Mesenchymal stem cell (in vitro differentiated cells and primary cell): ENCODE data around the gene IL22.

Experiments
- DNase-seq: peaks from one replicate; pipeline ENCODE4 v3.0.0-alpha.2; 2013
- H2AFZ ChIP-seq: one replicate; pipeline ENCODE4 v1.6.1; 2013; ENCODE audit warnings: low read depth, mild to moderate bottlenecking, control low read depth, inconsistent platforms, low read length, moderate library complexity
- H2AK5ac ChIP-seq: 2 replicates; pipeline ENCODE4 v1.6.1; 2013; ENCODE audit warnings: low read length, moderate library complexity, mild to moderate bottlenecking, inconsistent platforms; ENCODE audit not compliant: severe bottlenecking
- H2BK120ac ChIP-seq: one replicate; pipeline ENCODE4 v1.6.1; 2013; ENCODE audit warnings: low read depth, mild to moderate bottlenecking, inconsistent platforms, low read length, moderate library complexity
- H2BK12ac ChIP-seq, 2 experiments: one replicate each; pipeline ENCODE4 v1.6.1; 2013; ENCODE audit warnings: inconsistent platforms in 2 of 2, low read length in 2 of 2, mild to moderate bottlenecking in 2 of 2, moderate library complexity in 2 of 2, control low read depth in 1 of 2
- H2BK15ac ChIP-seq: one replicate; pipeline ENCODE4 v1.6.1; 2013; ENCODE audit warnings: mild to moderate bottlenecking, low read depth, inconsistent platforms; ENCODE audit not compliant: poor library complexity, severe bottlenecking
- H2BK5ac ChIP-seq: 2 replicates; pipeline ENCODE4 v1.6.1; 2013; ENCODE audit warnings: low read depth, mild to moderate bottlenecking, low read length, control low read depth, inconsistent platforms; ENCODE audit not compliant: poor library complexity, severe bottlenecking
- H3K14ac ChIP-seq, 2 experiments: one replicate each; pipeline ENCODE4 v1.6.1; 2013; ENCODE audit warnings: inconsistent platforms in 2 of 2, low read length in 2 of 2, control low read depth in 1 of 2, mild to moderate bottlenecking in 1 of 2, moderate library complexity in 1 of 2
- H3K18ac ChIP-seq, 2 experiments: one replicate each; pipeline ENCODE4 v1.6.1; 2013; ENCODE audit warnings: inconsistent platforms in 2 of 2, low read length in 2 of 2, control low read depth in 1 of 2, low read depth in 1 of 2, mild to moderate bottlenecking in 1 of 2
- H3K23ac ChIP-seq, 2 experiments: one replicate each; pipeline ENCODE4 v1.6.1; 2013; ENCODE audit warnings: inconsistent platforms in 2 of 2, low read length in 2 of 2, mild to moderate bottlenecking in 2 of 2, moderate library complexity in 2 of 2, control low read depth in 1 of 2
- H3K27ac ChIP-seq: 2 replicates; pipeline ENCODE4 v1.5.1; 2013; ENCODE audit warnings: mild to moderate bottlenecking, moderate library complexity, low read length, control low read depth, inconsistent platforms; ENCODE audit not compliant: poor library complexity, severe bottlenecking
- H3K27me3 ChIP-seq, 2 experiments: 2 replicates each; pipeline versions ENCODE4 v1.6.1 to v1.7.0; 2013; ENCODE audit warnings: low read length in 2 of 2, mild to moderate bottlenecking in 2 of 2, moderate library complexity in 2 of 2, control low read depth in 1 of 2, inconsistent platforms in 1 of 2; ENCODE audit not compliant: control insufficient read depth in 1 of 2, insufficient read depth in 1 of 2
- H3K36me3 ChIP-seq, 2 experiments: 2 replicates each; pipeline versions ENCODE4 v1.6.1 to v1.7.0; 2013; ENCODE audit warnings: low read length in 2 of 2, control low read depth in 1 of 2, inconsistent platforms in 1 of 2, low read depth in 1 of 2, mild to moderate bottlenecking in 1 of 2; ENCODE audit not compliant: insufficient read depth in 2 of 2, control insufficient read depth in 1 of 2
- H3K4ac ChIP-seq, 2 experiments: one replicate each; pipeline ENCODE4 v1.6.1; 2013; ENCODE audit warnings: inconsistent platforms in 2 of 2, low read length in 2 of 2, mild to moderate bottlenecking in 2 of 2, moderate library complexity in 2 of 2, control low read depth in 1 of 2, low read depth in 1 of 2
- H3K4me1 ChIP-seq: 2 replicates; pipeline ENCODE4 v1.6.1; 2013; ENCODE audit warnings: low read depth, low read length, control low read depth; ENCODE audit not compliant: control insufficient read depth, insufficient read depth
- H3K4me2 ChIP-seq: 2 replicates; pipeline ENCODE4 v1.6.1; 2013; ENCODE audit warnings: low read length, mild to moderate bottlenecking, inconsistent platforms; ENCODE audit not compliant: poor library complexity, severe bottlenecking
- H3K4me3 ChIP-seq, 2 experiments: 2 replicates each; pipeline versions ENCODE4 v1.5.1 to v1.7.0; 2013; ENCODE audit warnings: low read length in 2 of 2, mild to moderate bottlenecking in 2 of 2, control low read depth in 1 of 2, low read depth in 1 of 2; ENCODE audit not compliant: insufficient read depth in 1 of 2
- H3K79me1 ChIP-seq: replicated peaks from 2 replicates; pipeline ENCODE4 v1.6.1; 2013; ENCODE audit warnings: mild to moderate bottlenecking, control low read depth, low read length, inconsistent platforms; ENCODE audit not compliant: poor library complexity, severe bottlenecking
- H3K9ac ChIP-seq: 2 replicates; pipeline ENCODE4 v1.7.0; 2013; ENCODE audit warnings: mild to moderate bottlenecking, low read length, moderate library complexity
- H3K9me3 ChIP-seq: 2 replicates; pipeline ENCODE4 v1.7.0; 2013; ENCODE audit warnings: mild to moderate bottlenecking, low read length; ENCODE audit not compliant: control insufficient read depth
- H4K8ac ChIP-seq: one replicate; pipeline ENCODE4 v1.6.1; 2013; ENCODE audit warnings: inconsistent platforms, mild to moderate bottlenecking, low read length, moderate library complexity
- H4K91ac ChIP-seq: one replicate; pipeline ENCODE4 v1.6.1; 2013; ENCODE audit warnings: mild to moderate bottlenecking, low read length, inconsistent platforms
- WGBS: methylation state at CpG from one replicate; pipeline ENCODE4 v1.1.7; 2013; ENCODE audit warnings: mixed read lengths; 5-methylcytosine and 5-hydroxymethylcytosine counted together

The IL22 gene

GRCh38 chr12:68286396-68286795, 33.0 kb upstream of the IL22 start:
- H2BK12ac ChIP-seq = no peak overlapping the region
- H3K4me2 ChIP-seq = no peak overlapping the region
- H3K36me3 ChIP-seq = no peaks in the 10 kb centered on the region
- no peak overlapping the region for H2AFZ ChIP-seq
- no peak overlapping the region for H3K27ac ChIP-seq
- H3K14ac ChIP-seq = no peak overlapping the region
- H3K9ac ChIP-seq = no peak overlapping the region
- H3K79me1 ChIP-seq = no peaks in the 10 kb centered on the region
- no peak overlapping the region for H4K8ac ChIP-seq
- no peaks in the 10 kb centered on the region for H3K4me1 ChIP-seq
- H2AK5ac ChIP-seq = no peak overlapping the region
- WGBS = 86% methylated on average over 4 of the region's 4 CpGs
- H3K4ac ChIP-seq = no peak overlapping the region
- H2BK15ac ChIP-seq = no peak overlapping the region
- H3K18ac ChIP-seq = no peak overlapping the region
- no peak for DNase-seq
- no peaks in the 10 kb centered on the region for H3K27me3 ChIP-seq
- H3K23ac ChIP-seq = no peak overlapping the region
- no peak overlapping the region for H3K4me3 ChIP-seq
- no peak overlapping the region for H2BK120ac ChIP-seq
- no peak overlapping the region for H4K91ac ChIP-seq
- no peaks in the 10 kb centered on the region for H3K9me3 ChIP-seq
- no peak overlapping the region for H2BK5ac ChIP-seq

DNA sequence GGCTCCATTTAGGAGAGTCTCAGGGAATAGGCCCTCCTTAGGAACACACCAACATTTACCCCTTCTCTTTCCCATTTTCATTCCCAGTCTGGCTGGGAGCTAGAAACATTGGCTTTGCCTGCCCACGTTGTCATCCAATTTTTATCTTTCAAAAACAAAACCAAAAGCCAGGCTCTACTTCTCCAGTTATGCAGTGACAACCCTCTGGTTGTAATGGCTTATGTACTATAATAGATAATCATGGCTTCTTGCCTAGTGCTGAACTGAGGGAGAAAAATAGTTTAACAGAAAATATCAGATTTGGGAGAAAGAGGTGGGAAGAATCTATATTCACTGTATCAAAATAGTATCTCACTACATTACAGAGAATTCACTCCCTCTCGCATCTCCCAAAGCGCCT, 32.1 kb upstream of the IL22 start:
- Histone ChIP-seq H3K79me1 (no peaks in the 10 kb centered on the region), H4K91ac (no peak overlapping the region), H2AFZ (no peak overlapping the region), H2BK15ac (no peak overlapping the region), H3K4me1 (no peaks in the 10 kb centered on the region), H2AK5ac (no peak overlapping the region), H3K9me3 (no peaks in the 10 kb centered on the region), H3K27ac (no peak overlapping the region), H3K23ac (no peak overlapping the region), H3K4me3 (no peak overlapping the region), H3K14ac (no peak overlapping the region), H3K9ac (no peak overlapping the region), H3K4me2 (no peak overlapping the region), H2BK12ac (no peak overlapping the region), H2BK5ac (no peak overlapping the region), H2BK120ac (no peak overlapping the region), H3K27me3 (no peaks in the 10 kb centered on the region), H4K8ac (no peak overlapping the region), H3K18ac (no peak overlapping the region), H3K4ac (no peak overlapping the region), H3K36me3 (no peaks in the 10 kb centered on the region)
- DNase-seq = no peak
- WGBS = 95% methylated on average over 2 of the region's 3 CpGs

DNA sequence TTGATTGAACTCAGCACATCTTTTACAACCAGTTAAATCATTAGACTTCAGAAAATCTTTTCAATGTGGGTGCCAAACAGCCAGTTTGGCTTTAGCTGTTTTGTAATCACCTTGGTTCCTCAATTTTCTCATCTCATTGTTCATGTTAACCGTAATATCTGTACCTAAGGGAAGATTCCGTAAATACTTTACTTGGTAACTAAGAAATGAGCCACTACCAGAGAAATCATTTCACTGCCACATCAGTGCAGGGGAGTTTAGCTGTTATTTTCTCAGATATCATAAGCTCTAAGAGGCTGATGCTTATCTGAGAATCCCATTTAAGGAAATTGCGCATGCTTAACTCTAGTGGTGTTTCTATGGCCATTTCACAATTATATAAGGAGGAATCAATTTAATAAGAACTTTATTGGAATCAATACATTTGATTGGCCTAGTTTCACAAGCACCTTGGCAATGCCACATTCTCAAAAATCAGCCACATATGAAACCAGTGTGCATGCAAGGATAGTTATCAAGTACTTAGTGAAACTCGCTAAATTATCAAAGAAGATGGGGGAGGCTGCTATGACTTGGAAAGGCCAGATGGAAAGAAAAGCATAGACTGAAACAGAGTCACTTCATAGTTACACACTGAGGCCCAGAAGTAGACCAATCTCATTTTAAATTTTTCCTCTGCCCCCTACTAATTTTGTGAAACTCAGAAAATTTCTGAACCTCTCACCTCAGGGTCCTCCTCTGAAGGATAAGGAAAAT, 28.1 kb upstream of the IL22 start:
- Histone ChIP-seq H3K4ac (no peak overlapping the region), H3K14ac (no peak overlapping the region), H3K9ac (no peak overlapping the region), H4K91ac (no peak overlapping the region), H3K79me1 (no peaks in the 10 kb centered on the region), H2BK120ac (no peak overlapping the region), H3K36me3 (no peaks in the 10 kb centered on the region), H3K4me2 (no peak overlapping the region), H3K9me3 (no peaks in the 10 kb centered on the region), H2BK15ac (no peak overlapping the region), H3K4me1 (peaks cover 2% of the 10 kb centered on the region), H4K8ac (no peak overlapping the region), H3K23ac (no peak overlapping the region), H3K18ac (no peak overlapping the region), H3K4me3 (no peak overlapping the region), H2AFZ (no peak overlapping the region), H2BK12ac (no peak overlapping the region), H3K27ac (no peak overlapping the region), H2AK5ac (no peak overlapping the region), H3K27me3 (no peaks in the 10 kb centered on the region), H2BK5ac (no peak overlapping the region)
- WGBS = 90% methylated on average over 2 of the region's 4 CpGs
- no peak for DNase-seq

- H3K36me3 ChIP-seq = no peaks in the 10 kb centered on the region
- no peak overlapping the region for H3K4me2 ChIP-seq
- H2BK12ac ChIP-seq = peak overlapping the region in 1 of 2 experiments; percentile 11
- H4K8ac ChIP-seq = no peak overlapping the region
- H3K18ac ChIP-seq = no peak overlapping the region
- no peak overlapping the region for H3K9ac ChIP-seq
- H3K4me1 ChIP-seq = peaks cover 2% of the 10 kb centered on the region
- H3K4me3 ChIP-seq = no peak overlapping the region
- no peaks in the 10 kb centered on the region for H3K27me3 ChIP-seq
- H2BK5ac ChIP-seq = no peak overlapping the region
- H2BK120ac ChIP-seq = no peak overlapping the region
- H2AK5ac ChIP-seq = no peak overlapping the region
- no peaks in the 10 kb centered on the region for H3K9me3 ChIP-seq
- no peaks in the 10 kb centered on the region for H3K79me1 ChIP-seq
- no peak for DNase-seq
- no peak overlapping the region for H3K27ac ChIP-seq
- no peak overlapping the region for H2BK15ac ChIP-seq
- no peak overlapping the region for H3K23ac ChIP-seq
- H2AFZ ChIP-seq = no peak overlapping the region
- no peak overlapping the region for H3K4ac ChIP-seq
- WGBS = 94% methylated on average over 2 of the region's 2 CpGs
- no peak overlapping the region for H3K14ac ChIP-seq
- no peak overlapping the region for H4K91ac ChIP-seq
These were observed 26.8 kb upstream of the IL22 start for GRCh38 chr12:68280240-68280639.
